ENCODE data around the gene TMEM9. TPM values are rescaled to one million over a fixed set of nuclear protein-coding genes. Genes with fewer than 3 reads are reported as not detected.

TMEM9 gene
- total RNA-seq, 3 donors from 2014 or later (not counting 1 experiment from before 2014, with no cell fraction given): 16.2 to 18.1 (median 16.9) TPM

DNA sequence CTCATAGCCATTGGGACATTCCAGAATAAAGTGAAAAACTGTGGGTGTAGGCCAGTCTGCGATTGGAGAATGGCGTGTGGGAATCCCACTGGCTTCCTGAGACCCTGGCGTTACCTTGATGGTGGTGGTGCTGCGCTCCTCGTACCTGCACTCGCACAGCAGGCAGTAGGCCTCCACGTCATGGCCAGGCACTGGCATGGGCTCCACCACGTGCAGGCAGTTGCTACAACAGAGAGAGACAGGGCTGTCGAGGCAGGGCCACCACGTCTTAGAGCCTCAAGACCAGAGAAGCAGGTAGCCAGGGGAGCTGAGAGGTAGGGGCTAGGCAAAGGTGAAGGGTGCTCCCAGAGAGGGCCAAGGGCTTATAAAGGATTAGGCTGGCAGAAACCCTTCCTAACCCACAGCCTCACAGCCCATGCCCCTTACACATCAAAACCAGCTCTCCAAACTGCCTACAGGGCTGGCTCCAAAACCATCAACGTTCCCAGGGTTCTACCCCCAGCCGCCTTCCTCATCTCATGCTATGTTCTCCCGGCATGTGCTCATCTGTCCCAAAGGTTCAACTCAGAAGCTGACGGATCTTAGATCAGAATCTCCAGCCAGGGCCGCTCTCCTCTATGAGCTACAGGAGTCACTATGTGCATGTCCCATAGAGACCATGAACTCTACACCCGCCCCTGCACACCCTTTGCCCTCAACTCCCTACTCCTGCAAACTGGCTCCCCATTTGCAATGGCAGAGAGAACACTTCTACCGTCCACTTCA, 7.5 kb downstream of the TMEM9 start:
- Mint-ChIP-seq H3K9me3 (no peaks in the 10 kb centered on the region), H3K27me3 (ENCODE audit: low read depth in 2 of 2) (no peaks in the 10 kb centered on the region), H3K27ac (no peak overlapping the region), H3K4me3 (no peak overlapping the region), H3K4me1 (peaks cover 0 to 5% of the 10 kb centered on the region in 2 donors), H3K36me3 (peaks cover 7% of the 10 kb centered on the region)
- TF ChIP-seq, protein P1, sequence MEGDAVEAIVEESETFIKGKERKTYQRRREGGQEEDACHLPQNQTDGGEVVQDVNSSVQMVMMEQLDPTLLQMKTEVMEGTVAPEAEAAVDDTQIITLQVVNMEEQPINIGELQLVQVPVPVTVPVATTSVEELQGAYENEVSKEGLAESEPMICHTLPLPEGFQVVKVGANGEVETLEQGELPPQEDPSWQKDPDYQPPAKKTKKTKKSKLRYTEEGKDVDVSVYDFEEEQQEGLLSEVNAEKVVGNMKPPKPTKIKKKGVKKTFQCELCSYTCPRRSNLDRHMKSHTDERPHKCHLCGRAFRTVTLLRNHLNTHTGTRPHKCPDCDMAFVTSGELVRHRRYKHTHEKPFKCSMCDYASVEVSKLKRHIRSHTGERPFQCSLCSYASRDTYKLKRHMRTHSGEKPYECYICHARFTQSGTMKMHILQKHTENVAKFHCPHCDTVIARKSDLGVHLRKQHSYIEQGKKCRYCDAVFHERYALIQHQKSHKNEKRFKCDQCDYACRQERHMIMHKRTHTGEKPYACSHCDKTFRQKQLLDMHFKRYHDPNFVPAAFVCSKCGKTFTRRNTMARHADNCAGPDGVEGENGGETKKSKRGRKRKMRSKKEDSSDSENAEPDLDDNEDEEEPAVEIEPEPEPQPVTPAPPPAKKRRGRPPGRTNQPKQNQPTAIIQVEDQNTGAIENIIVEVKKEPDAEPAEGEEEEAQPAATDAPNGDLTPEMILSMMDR (IDR thresholded peaks at IDR 0.05): no peak
- WGBS (ENCODE audit: insufficient coverage): 95% methylated on average over 16 of the region's 17 CpGs
- no peak for ATAC-seq
- Histone ChIP-seq H3K4me3 (ENCODE audit: low read length) (no peak overlapping the region), H3K27ac (ENCODE audit: low read length) (no peak overlapping the region), H3K27me3 (ENCODE audit: control insufficient read depth, insufficient read depth, low read length) (no peaks in the 10 kb centered on the region), H3K9me3 (ENCODE audit: control insufficient read depth, insufficient read depth, low read length) (no peaks in the 10 kb centered on the region), H3K4me1 (ENCODE audit: control insufficient read depth, insufficient read depth, low read length) (no peaks in the 10 kb centered on the region), H3K36me3 (ENCODE audit: control insufficient read depth, insufficient read depth, low read length) (peaks cover 24% of the 10 kb centered on the region)
- no peak for DNase-seq
- intact Hi-C loops (cut with micrococcal nuclease): no loop called here

GRCh38 chr1:201145816-201146215, 8.5 kb downstream of the TMEM9 start:
- Histone ChIP-seq H3K9me3 (ENCODE audit: control insufficient read depth, insufficient read depth, low read length) (no peaks in the 10 kb centered on the region), H3K4me3 (ENCODE audit: low read length) (no peak overlapping the region), H3K27ac (ENCODE audit: low read length) (no peak overlapping the region), H3K4me1 (ENCODE audit: control insufficient read depth, insufficient read depth, low read length) (no peaks in the 10 kb centered on the region), H3K27me3 (ENCODE audit: control insufficient read depth, insufficient read depth, low read length) (no peaks in the 10 kb centered on the region), H3K36me3 (ENCODE audit: control insufficient read depth, insufficient read depth, low read length) (peaks cover 24% of the 10 kb centered on the region)
- Mint-ChIP-seq H3K4me3 (no peak overlapping the region), H3K9me3 (no peaks in the 10 kb centered on the region), H3K4me1 (no peaks in the 10 kb centered on the region), H3K27me3 (ENCODE audit: low read depth in 2 of 2) (no peaks in the 10 kb centered on the region), H3K36me3 (peaks cover 7% of the 10 kb centered on the region), H3K27ac (no peak overlapping the region)
- intact Hi-C loops (cut with micrococcal nuclease): no loop called here
- WGBS (ENCODE audit: insufficient coverage): 94% methylated on average over 7 of the region's 7 CpGs
- DNase-seq (no peak), ATAC-seq (no peak)
- TF ChIP-seq, protein P1 (IDR thresholded peaks at IDR 0.05): no peak

DNA sequence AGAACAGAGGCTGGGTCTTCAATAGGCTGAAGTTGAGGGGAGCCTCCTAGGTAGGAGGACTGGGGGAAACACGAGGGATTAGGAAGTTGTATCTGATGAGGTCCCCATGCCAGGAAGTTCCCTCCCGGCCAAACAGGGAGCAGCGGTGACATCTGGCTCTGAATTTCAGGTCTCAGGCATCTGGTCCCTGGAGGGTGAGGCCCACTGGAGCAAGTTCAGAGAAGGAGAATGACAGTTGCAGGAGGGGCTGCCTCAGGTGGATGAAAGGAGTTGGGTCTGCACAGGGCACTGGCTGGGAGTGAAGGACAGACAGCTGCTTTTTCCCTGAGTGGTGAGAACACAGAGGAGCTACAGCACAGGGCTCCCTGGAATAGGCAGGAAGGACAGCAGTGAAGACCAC, 9.1 kb downstream of the TMEM9 start:
- no peaks in the 10 kb centered on the region for H3K27me3 Mint-ChIP-seq (ENCODE audit: low read depth in 2 of 2)
- H3K36me3 ChIP-seq (ENCODE audit: control insufficient read depth, insufficient read depth, low read length): peaks cover 24% of the 10 kb centered on the region
- H3K27me3 ChIP-seq (ENCODE audit: control insufficient read depth, insufficient read depth, low read length): no peaks in the 10 kb centered on the region
- TF ChIP-seq, protein P1 (IDR thresholded peaks at IDR 0.05): no peak
- 95% methylated on average over 3 of the region's 3 CpGs for WGBS (ENCODE audit: insufficient coverage)
- no peak overlapping the region for H3K4me3 Mint-ChIP-seq
- H3K4me1 Mint-ChIP-seq: no peaks in the 10 kb centered on the region
- H3K9me3 ChIP-seq (ENCODE audit: control insufficient read depth, insufficient read depth, low read length): no peaks in the 10 kb centered on the region
- intact Hi-C loops (cut with micrococcal nuclease): no loop called here
- H3K27ac Mint-ChIP-seq: no peak overlapping the region
- no peaks in the 10 kb centered on the region for H3K4me1 ChIP-seq (ENCODE audit: control insufficient read depth, insufficient read depth, low read length)
- no peaks in the 10 kb centered on the region for H3K9me3 Mint-ChIP-seq
- DNase-seq: no peak
- H3K27ac ChIP-seq (ENCODE audit: low read length): no peak overlapping the region
- ATAC-seq: no peak
- H3K36me3 Mint-ChIP-seq: peaks cover 7% of the 10 kb centered on the region
- no peak overlapping the region for H3K4me3 ChIP-seq (ENCODE audit: low read length)

DNA sequence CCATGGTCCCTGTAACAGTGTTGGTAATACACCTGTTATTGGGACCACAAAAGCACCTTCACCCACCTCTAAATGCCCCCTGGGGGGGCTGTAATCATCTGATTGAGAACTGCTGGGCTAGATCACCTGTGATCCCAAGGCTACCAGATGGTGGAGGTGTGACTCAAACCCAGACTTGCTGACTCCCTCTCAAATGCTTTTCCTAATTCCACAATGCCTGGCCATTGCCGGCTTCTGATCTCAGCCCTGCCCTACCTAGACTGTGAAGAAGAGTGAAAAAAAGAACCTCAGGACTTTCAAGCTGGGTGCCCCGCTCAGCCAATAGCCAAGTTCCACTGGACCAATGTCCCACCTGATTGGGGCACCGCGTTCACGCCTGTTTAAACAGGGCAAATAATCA, 9.6 kb downstream of the TMEM9 start:
- no peak for ATAC-seq
- no peaks in the 10 kb centered on the region for H3K9me3 Mint-ChIP-seq
- H3K4me1 ChIP-seq (ENCODE audit: control insufficient read depth, insufficient read depth, low read length): no peaks in the 10 kb centered on the region

More for the DNA sequence above, 9.6 kb downstream of the TMEM9 start:
- Mint-ChIP-seq H3K27me3 (ENCODE audit: low read depth in 2 of 2) (no peaks in the 10 kb centered on the region), H3K36me3 (peaks cover 7% of the 10 kb centered on the region), H3K27ac (no peak overlapping the region), H3K4me1 (no peaks in the 10 kb centered on the region), H3K4me3 (no peak overlapping the region)
- intact Hi-C loops (cut with micrococcal nuclease): no loop called here
- DNase-seq: no peak
- TF ChIP-seq, protein P1 (IDR thresholded peaks at IDR 0.05): no peak
- no peak overlapping the region for H3K4me3 ChIP-seq (ENCODE audit: low read length)
- peaks cover 24% of the 10 kb centered on the region for H3K36me3 ChIP-seq (ENCODE audit: control insufficient read depth, insufficient read depth, low read length)
- H3K9me3 ChIP-seq (ENCODE audit: control insufficient read depth, insufficient read depth, low read length): no peaks in the 10 kb centered on the region
- H3K27me3 ChIP-seq (ENCODE audit: control insufficient read depth, insufficient read depth, low read length): no peaks in the 10 kb centered on the region
- no peak overlapping the region for H3K27ac ChIP-seq (ENCODE audit: low read length)
- 87% methylated on average over 5 of the region's 5 CpGs for WGBS (ENCODE audit: insufficient coverage)

All from natural killer cell (primary cell).